Mucosa of rectum (tissue), 2 donors: ENCODE data around the gene DCUN1D2.
"Not testable (repeated sequence)": the region's sequence is repeated elsewhere in the genome, so short reads cannot be mapped to it uniquely, and the experiment has no call there.

Experiments
- H3K27ac ChIP-seq, 2 donors: one replicate each; pipeline ENCODE4 v1.7.0; 2013; ENCODE audit warnings: inconsistent platforms in 2 of 2, low read depth in 2 of 2, low read length in 2 of 2
- H3K27me3 ChIP-seq, 2 donors: one replicate each; pipeline ENCODE4 v1.7.0; 2013; ENCODE audit warnings: low read length in 2 of 2; ENCODE audit not compliant: control insufficient read depth in 2 of 2, insufficient read depth in 2 of 2
- H3K36me3 ChIP-seq, 2 donors: one replicate each; pipeline ENCODE4 v1.7.0; 2013; ENCODE audit warnings: low read length in 2 of 2; ENCODE audit not compliant: control insufficient read depth in 2 of 2, insufficient read depth in 2 of 2
- H3K4me1 ChIP-seq, 2 donors: one replicate each; pipeline ENCODE4 v1.7.0; 2013; ENCODE audit warnings: low read length in 2 of 2, mild to moderate bottlenecking in 1 of 2; ENCODE audit not compliant: control insufficient read depth in 2 of 2, insufficient read depth in 2 of 2
- H3K4me3 ChIP-seq, 2 donors: one replicate each; pipeline ENCODE4 v1.7.0; 2013; ENCODE audit warnings: low read length in 2 of 2
- H3K9ac ChIP-seq, 2 donors: one replicate each; pipeline ENCODE4 v1.7.0; 2013; ENCODE audit warnings: low read length in 2 of 2, low read depth in 1 of 2, mild to moderate bottlenecking in 1 of 2
- H3K9me3 ChIP-seq, 2 donors: one replicate each; pipeline ENCODE4 v1.7.0; 2013; ENCODE audit warnings: low read length in 2 of 2; ENCODE audit not compliant: control insufficient read depth in 2 of 2
- donor health status: healthy.
- donor health status: Normal muscosa, but diverticular disease.

DCUN1D2 gene

GRCh38 chr13:113533161-113533840 is 42.8 kb upstream of the DCUN1D2 start:
- Histone ChIP-seq H3K4me3 (no peak overlapping the region), H3K27ac (no peak overlapping the region), H3K9ac (no peak overlapping the region), H3K9me3 (no peaks in the 10 kb centered on the region), H3K27me3 (no peaks in the 10 kb centered on the region), H3K36me3 (peaks cover 19 to 29% of the 10 kb centered on the region in 2 donors), H3K4me1 (peaks cover 0 to 10% of the 10 kb centered on the region in 2 donors)

- no peak overlapping the region for H3K27ac ChIP-seq
- H3K9me3 ChIP-seq, result no peaks in the 10 kb centered on the region
- H3K4me1 ChIP-seq, result peaks cover 0 to 10% of the 10 kb centered on the region in 2 donors
- no peak overlapping the region for H3K9ac ChIP-seq
- H3K27me3 ChIP-seq, result no peaks in the 10 kb centered on the region
- no peak overlapping the region for H3K4me3 ChIP-seq
- peaks cover 16 to 24% of the 10 kb centered on the region in 2 donors for H3K36me3 ChIP-seq
Measured at GRCh38 chr13:113532156-113532806, 41.8 kb upstream of the DCUN1D2 start.

GRCh38 chr13:113531041-113531873 is 40.7 kb upstream of the DCUN1D2 start:
- no peak overlapping the region for H3K27ac ChIP-seq

GRCh38 chr13:113528813-113529180 is 38.3 kb upstream of the DCUN1D2 start:
- peaks cover 31 to 37% of the 10 kb centered on the region in 2 donors for H3K36me3 ChIP-seq

More at GRCh38 chr13:113531041-113531873, 40.7 kb upstream of the DCUN1D2 start:
- Histone ChIP-seq H3K4me1 (peaks cover 0 to 10% of the 10 kb centered on the region in 2 donors), H3K9ac (no peak overlapping the region), H3K36me3 (peaks cover 24 to 28% of the 10 kb centered on the region in 2 donors), H3K4me3 (no peak overlapping the region), H3K9me3 (no peaks in the 10 kb centered on the region), H3K27me3 (no peaks in the 10 kb centered on the region)

GRCh38 chr13:113528101-113528812 is 37.7 kb upstream of the DCUN1D2 start:
- no peak overlapping the region for H3K9ac ChIP-seq
- H3K4me3 ChIP-seq, result no peak overlapping the region
- H3K27ac ChIP-seq, result no peak overlapping the region
- peaks cover 31 to 37% of the 10 kb centered on the region in 2 donors for H3K36me3 ChIP-seq
- H3K9me3 ChIP-seq, result no peaks in the 10 kb centered on the region
- no peaks in the 10 kb centered on the region for H3K4me1 ChIP-seq
- no peaks in the 10 kb centered on the region for H3K27me3 ChIP-seq

More at GRCh38 chr13:113528813-113529180, 38.3 kb upstream of the DCUN1D2 start:
- Histone ChIP-seq H3K4me3 (no peak overlapping the region), H3K27ac (no peak overlapping the region), H3K9me3 (no peaks in the 10 kb centered on the region), H3K27me3 (no peaks in the 10 kb centered on the region), H3K9ac (no peak overlapping the region), H3K4me1 (no peaks in the 10 kb centered on the region)

GRCh38 chr13:113527272-113527958 is 36.9 kb upstream of the DCUN1D2 start:
- H3K4me3 ChIP-seq, result no peak overlapping the region
- H3K9ac ChIP-seq, result no peak overlapping the region
- no peaks in the 10 kb centered on the region for H3K9me3 ChIP-seq
- no peaks in the 10 kb centered on the region for H3K27me3 ChIP-seq
- no peak overlapping the region for H3K27ac ChIP-seq
- no peaks in the 10 kb centered on the region for H3K4me1 ChIP-seq
- H3K36me3 ChIP-seq, result peaks cover 31 to 37% of the 10 kb centered on the region in 2 donors

- Histone ChIP-seq H3K36me3 (peaks cover 27 to 32% of the 10 kb centered on the region in 2 donors), H3K9ac (no peak overlapping the region), H3K4me1 (no peaks in the 10 kb centered on the region), H3K27ac (no peak overlapping the region), H3K4me3 (no peak overlapping the region), H3K9me3 (no peaks in the 10 kb centered on the region), H3K27me3 (no peaks in the 10 kb centered on the region)
Measured at GRCh38 chr13:113526466-113527220, 36.1 kb upstream of the DCUN1D2 start.

GRCh38 chr13:113522438-113522837 is 31.9 kb upstream of the DCUN1D2 start:
- H3K9me3 ChIP-seq, H3K27ac ChIP-seq, H3K9ac ChIP-seq, H3K27me3 ChIP-seq, H3K4me1 ChIP-seq, H3K4me3 ChIP-seq: not testable (repeated sequence)
- peaks cover 23 to 28% of the 10 kb centered on the region in 2 donors for H3K36me3 ChIP-seq

- Histone ChIP-seq H3K4me1 (no peaks in the 10 kb centered on the region), H3K9ac (no peak overlapping the region), H3K27ac (no peak overlapping the region), H3K9me3 (no peaks in the 10 kb centered on the region), H3K4me3 (no peak overlapping the region), H3K27me3 (no peaks in the 10 kb centered on the region), H3K36me3 (peaks cover 20 to 22% of the 10 kb centered on the region in 2 donors)
Measured at GRCh38 chr13:113520571-113520970, 30.1 kb upstream of the DCUN1D2 start.
